Lower leg skin (tissue), 4 donors: Measurements from ENCODE around the gene DENND6A. TPM values are rescaled to one million over a fixed set of nuclear protein-coding genes. Genes with fewer than 3 reads are reported as not detected.

Experiments used
- DNase-seq, 2 donors: peaks; one replicate each; pipeline ENCODE4 v3.0.0-alpha.2; 2019; ENCODE audit warnings: low spot score in 2 of 2
- H3K4me3 ChIP-seq: fragments of 200-600 bp; sonication (generic); 2 replicates; pipeline ENCODE4 v1.5.1; 2017; ENCODE audit warnings: mild to moderate bottlenecking, low read depth; ENCODE audit not compliant: poor library complexity, severe bottlenecking
- CTCF ChIP-seq, 3 donors: fragments of 450-650 bp; IDR thresholded peaks; one replicate each; pipeline ENCODE4 v1.5.1; 2016; ENCODE audit warnings: antibody characterized with exemption in 3 of 3, mild to moderate bottlenecking in 3 of 3, moderate library complexity in 2 of 3
- POLR2A ChIP-seq, 2 donors: fragments of 450-650 bp; IDR thresholded peaks; one replicate each; pipeline ENCODE4 v1.6.1; 2016 to 2017; ENCODE audit warnings: antibody characterized with exemption in 2 of 2, mild to moderate bottlenecking in 1 of 2, moderate library complexity in 1 of 2
- WGBS, 2 donors: methylation state at CpG; one replicate each; pipeline ENCODE4 v1.1.5; 2018; 5-methylcytosine and 5-hydroxymethylcytosine counted together
- intact Hi-C: fragments of 100-400 bp; cut with DNase I; formaldehyde crosslinking; loops from one replicate; pipeline ENCODE4 v1.15.0; 2023; ENCODE audit warnings: low total_unique reads
- total RNA-seq, 4 donors: library from RNA; depleted of rRNA; stranded (reverse); fragments of >200 nt; gene quantifications; one replicate each; pipeline ENCODE4 v1.1.0, GENCODE V29; 2016

Gene DENND6A
- total RNA-seq, 4 donors from 2014 or later, result 16.1 to 38.2 (median 24.7) TPM

GRCh38 chr3:57598765-57599360 lies 94.0 kb downstream of the DENND6A start:
- intact Hi-C loops, result no loop called here
- 43 to 56% methylated on average over 5 of the region's 5 CpGs for WGBS, 2 donors
- H3K4me3 ChIP-seq, result peak overlapping the region; percentile 34
- no peak for DNase-seq
- TF ChIP-seq CTCF (IDR thresholded peaks at IDR 0.05) (no peak), POLR2A (IDR thresholded peaks at IDR 0.05) (no peak)

- WGBS, 2 donors, result 0 to 1% methylated on average over 64 to 65 of the region's 67 CpGs
- intact Hi-C loops, result no loop called here
- peak within 1 kb of the TSS; percentile 96 for H3K4me3 ChIP-seq
- peak; percentile 99 to 100 for DNase-seq
- TF ChIP-seq CTCF (IDR thresholded peaks at IDR 0.05) (no peak), POLR2A (IDR thresholded peaks at IDR 0.05) (peak in 1 of 2 donors; percentile 86)
Measured at GRCh38 chr3:57597127-57597923, 95.6 kb downstream of the DENND6A start, which contains the start of gene ARF4. TSS of gene ARF4 (minus strand) at chr3:57597344. CDS start at chr3:57597140, 204 bp downstream.

GRCh38 chr3:57596495-57597126 lies 96.3 kb downstream of the DENND6A start:
- intact Hi-C loops, result no loop called here
- WGBS, 2 donors, result 0% methylated on average over 29 to 31 of the region's 31 CpGs
- H3K4me3 ChIP-seq, result peak overlapping the region; percentile 96
- peak; percentile 68 to 96 for DNase-seq
- TF ChIP-seq POLR2A (IDR thresholded peaks at IDR 0.05) (no peak), CTCF (IDR thresholded peaks at IDR 0.05) (no peak)

GRCh38 chr3:57594576-57594975 lies 98.3 kb downstream of the DENND6A start:
- intact Hi-C loops, result no loop called here
- 29 to 40% methylated on average over 5 of the region's 5 CpGs for WGBS, 2 donors

GRCh38 chr3:57594144-57594543 lies 98.7 kb downstream of the DENND6A start:
- TF ChIP-seq POLR2A (IDR thresholded peaks at IDR 0.05), result no peak
- intact Hi-C loops, result no loop called here
- no peak overlapping the region for H3K4me3 ChIP-seq
- no peak for DNase-seq
- WGBS, 2 donors, result 60 to 74% methylated on average over 4 of the region's 4 CpGs

More at GRCh38 chr3:57594576-57594975, 98.3 kb downstream of the DENND6A start:
- DNase-seq, result no peak
- no peak for TF ChIP-seq CTCF (IDR thresholded peaks at IDR 0.05)
- no peak for TF ChIP-seq POLR2A (IDR thresholded peaks at IDR 0.05)
- no peak overlapping the region for H3K4me3 ChIP-seq

GRCh38 chr3:57592306-57592705 lies 100.6 kb downstream of the DENND6A start:
- intact Hi-C loops, result no loop called here
- no peak overlapping the region for H3K4me3 ChIP-seq
- no peak for DNase-seq
- TF ChIP-seq POLR2A (IDR thresholded peaks at IDR 0.05) (no peak), CTCF (IDR thresholded peaks at IDR 0.05) (no peak)
- WGBS, 2 donors, result 59 to 64% methylated on average over 6 of the region's 6 CpGs
